Measurements from ENCODE around the gene LIPG. TPM values are rescaled to one million over a fixed set of nuclear protein-coding genes. Genes with fewer than 3 reads are reported as not detected.
"Not testable (repeated sequence)": the region's sequence is repeated elsewhere in the genome, so short reads cannot be mapped to it uniquely, and the experiment has no call there.

Gene LIPG
- total RNA-seq, 2 experiments from 2014 or later: 0.15 TPM; not detected in 1

DNA sequence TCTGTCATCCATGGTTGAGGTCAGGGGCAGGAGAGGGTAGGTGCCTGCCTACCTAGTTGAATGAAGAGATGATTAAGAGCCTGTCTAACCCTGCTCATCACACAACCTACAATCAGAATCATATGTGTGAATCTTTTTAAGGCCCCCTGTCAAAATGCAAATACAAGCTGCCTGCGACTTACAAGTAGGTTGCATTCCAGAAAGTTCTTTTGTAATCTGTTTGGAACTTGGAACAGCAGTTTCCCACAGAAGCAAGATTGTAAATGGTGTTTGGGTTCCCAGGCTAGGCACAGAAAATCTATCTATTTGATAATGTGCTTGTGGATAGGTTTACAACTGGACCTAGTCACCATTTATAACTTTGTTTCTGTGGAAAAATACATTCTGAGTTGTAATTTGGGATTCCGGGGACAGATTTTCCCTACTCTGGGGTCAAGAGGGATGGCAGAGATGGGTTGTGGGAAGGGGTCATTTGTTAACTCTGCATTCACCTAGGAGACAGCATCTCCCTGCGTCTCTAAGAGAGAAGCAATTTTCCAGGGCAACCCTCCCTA is 4.4 kb downstream of the LIPG start:
- no peaks in the 10 kb centered on the region for H3K9me3 Mint-ChIP-seq
- peaks cover 49% of the 10 kb centered on the region for H3K27me3 Mint-ChIP-seq
- no peak for DNase-seq
- H3K27ac Mint-ChIP-seq: no peak overlapping the region
- ChIA-PET POLR2A (no interaction called here), CTCF (interaction anchor here (1.3 kb wide), 1 partner anchor 85 kb away, joined by 3 read pairs; no protein-coding TSS in a partner anchor)
- H3K4me1 Mint-ChIP-seq: peaks cover 23% of the 10 kb centered on the region
- H3K4me3 Mint-ChIP-seq: no peak overlapping the region
- no peaks in the 10 kb centered on the region for H3K36me3 Mint-ChIP-seq (ENCODE audit: low read depth)

GRCh38 chr18:49566985-49567384 is 5.1 kb downstream of the LIPG start:
- Mint-ChIP-seq H3K4me1 (peaks cover 16% of the 10 kb centered on the region), H3K36me3 (ENCODE audit: low read depth) (no peaks in the 10 kb centered on the region), H3K9me3 (no peaks in the 10 kb centered on the region), H3K4me3 (no peak overlapping the region), H3K27me3 (peaks cover 42% of the 10 kb centered on the region), H3K27ac (no peak overlapping the region)
- ChIA-PET CTCF (no interaction called here), POLR2A (no interaction called here)
- DNase-seq: no peak

DNA sequence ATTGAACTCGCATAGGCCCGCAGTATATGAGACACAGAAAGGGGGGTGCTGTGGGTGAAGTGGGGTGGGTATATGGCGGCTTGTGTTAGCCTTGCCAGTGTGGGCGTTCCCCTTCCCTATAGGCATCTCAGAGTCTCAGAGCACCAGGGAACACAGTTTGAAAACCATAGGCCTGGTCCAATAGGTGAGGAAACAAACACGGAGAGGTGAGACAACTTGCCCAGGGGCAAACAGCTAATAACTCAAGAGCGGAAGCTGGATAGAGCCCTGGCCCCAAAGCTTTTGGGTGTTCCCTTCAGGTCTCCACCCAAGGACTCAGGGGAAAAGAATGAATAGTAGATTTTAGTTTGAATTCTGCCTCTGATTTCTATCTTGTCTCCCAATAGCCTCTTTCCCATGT is 7.9 kb downstream of the LIPG start:
- CTCF ChIA-PET: interaction anchor here (0.6 to 1.5 kb wide), 4 partner anchors 10 to 422 kb away, joined by 3 to 5 read pairs (median 4); no protein-coding TSS in a partner anchor
- no peaks in the 10 kb centered on the region for H3K9me3 Mint-ChIP-seq
- no peaks in the 10 kb centered on the region for H3K4me1 Mint-ChIP-seq
- no peak overlapping the region for H3K27ac Mint-ChIP-seq
- H3K4me3 Mint-ChIP-seq: no peak overlapping the region
- POLR2A ChIA-PET: interaction anchor here (0.6 kb wide), 1 partner anchor 181 kb away, joined by 3 read pairs; no protein-coding TSS in a partner anchor
- H3K36me3 Mint-ChIP-seq (ENCODE audit: low read depth): no peaks in the 10 kb centered on the region
- peaks cover 16% of the 10 kb centered on the region for H3K27me3 Mint-ChIP-seq
- no peak for DNase-seq

DNA sequence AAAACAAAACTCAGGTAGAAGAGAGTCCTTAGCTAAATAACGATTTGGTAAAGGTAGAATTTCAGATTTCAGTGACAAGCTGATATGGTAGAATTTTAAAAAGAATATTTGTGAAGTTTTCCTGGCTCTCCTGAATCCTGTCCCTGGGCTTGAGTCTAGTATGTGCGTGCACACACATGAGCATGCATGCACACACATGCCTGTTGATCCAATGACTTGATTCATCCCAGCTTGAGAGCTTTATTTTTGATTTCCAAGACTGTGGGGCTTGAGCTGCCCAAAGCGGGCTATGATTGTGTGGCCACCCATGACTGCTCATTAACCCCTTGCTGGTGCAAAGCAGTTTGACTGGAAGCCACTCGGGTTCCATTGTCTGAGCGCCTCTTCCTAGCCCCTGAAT is 9.0 kb downstream of the LIPG start:
- H3K9me3 Mint-ChIP-seq: no peaks in the 10 kb centered on the region
- no peak for DNase-seq
- H3K4me1 Mint-ChIP-seq: no peaks in the 10 kb centered on the region
- H3K27ac Mint-ChIP-seq: no peak overlapping the region
- ChIA-PET CTCF (no interaction called here), POLR2A (no interaction called here)
- no peak overlapping the region for H3K4me3 Mint-ChIP-seq
- H3K27me3 Mint-ChIP-seq: peaks cover 7% of the 10 kb centered on the region
- no peaks in the 10 kb centered on the region for H3K36me3 Mint-ChIP-seq (ENCODE audit: low read depth)

GRCh38 chr18:49572611-49573345 is 10.9 kb downstream of the LIPG start:
- Mint-ChIP-seq H3K36me3 (ENCODE audit: low read depth) (no peaks in the 10 kb centered on the region), H3K4me1 (no peaks in the 10 kb centered on the region), H3K27ac (no peak overlapping the region), H3K27me3 (no peaks in the 10 kb centered on the region), H3K4me3 (no peak overlapping the region), H3K9me3 (no peaks in the 10 kb centered on the region)
- CTCF ChIA-PET: interaction anchor here (1.1 kb wide), 1 partner anchor 10 kb away, joined by 3 read pairs; no protein-coding TSS in a partner anchor
- POLR2A ChIA-PET: no interaction called here
- no peak for DNase-seq

GRCh38 chr18:49573835-49574234 is 12.0 kb downstream of the LIPG start:
- H3K27ac Mint-ChIP-seq: no peak overlapping the region
- H3K4me3 Mint-ChIP-seq: no peak overlapping the region
- H3K27me3 Mint-ChIP-seq: no peaks in the 10 kb centered on the region
- H3K9me3 Mint-ChIP-seq: no peaks in the 10 kb centered on the region
- ChIA-PET CTCF (no interaction called here), POLR2A (no interaction called here)
- H3K36me3 Mint-ChIP-seq (ENCODE audit: low read depth): no peaks in the 10 kb centered on the region
- no peak for DNase-seq
- H3K4me1 Mint-ChIP-seq: no peaks in the 10 kb centered on the region

DNA sequence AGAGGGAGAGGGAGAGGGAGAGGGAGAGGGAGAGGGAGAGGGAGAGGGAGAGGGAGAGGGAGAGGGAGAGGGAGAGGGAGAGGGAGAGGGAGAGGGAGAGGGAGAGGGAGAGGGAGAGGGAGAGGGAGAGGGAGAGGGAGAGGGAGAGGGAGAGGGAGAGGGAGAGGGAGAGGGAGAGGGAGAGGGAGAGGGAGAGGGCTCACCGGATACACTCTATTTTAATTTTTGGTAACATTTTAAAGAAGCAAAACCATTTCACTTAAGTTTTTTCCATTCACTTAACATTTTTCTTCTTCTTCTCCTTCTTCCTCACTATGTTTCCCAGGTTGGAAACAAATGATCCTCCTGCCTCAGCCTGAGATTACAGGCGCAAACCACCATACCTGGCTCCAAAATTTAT is 17.2 kb downstream of the LIPG start:
- H3K4me1 Mint-ChIP-seq; DNase-seq; H3K9me3 Mint-ChIP-seq; POLR2A ChIA-PET; H3K27ac Mint-ChIP-seq; H3K36me3 Mint-ChIP-seq (ENCODE audit: low read depth); H3K4me3 Mint-ChIP-seq; CTCF ChIA-PET: not testable (repeated sequence)
- peaks cover 11% of the 10 kb centered on the region for H3K27me3 Mint-ChIP-seq

DNA sequence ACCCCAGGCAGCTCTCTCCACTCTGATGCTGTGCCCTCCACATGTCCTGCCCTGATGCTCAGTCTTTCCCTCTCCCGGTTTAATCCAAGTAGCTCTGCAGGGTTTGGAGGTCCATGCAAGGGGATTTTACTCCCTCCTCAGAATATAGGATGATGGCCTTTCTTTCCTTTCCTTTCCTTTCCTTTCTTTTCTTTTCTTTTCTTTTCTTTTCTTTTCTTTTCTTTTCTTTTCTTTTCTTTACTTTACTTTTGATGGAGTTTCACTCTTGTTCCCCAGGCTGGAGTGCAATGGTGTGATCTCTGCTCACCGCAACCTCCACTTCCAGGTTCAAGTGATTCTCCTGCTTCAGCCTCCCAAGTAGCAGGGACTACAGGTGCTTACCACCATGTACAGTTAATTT is 17.7 kb downstream of the LIPG start:
- H3K9me3 Mint-ChIP-seq; H3K4me3 Mint-ChIP-seq; H3K27ac Mint-ChIP-seq; CTCF ChIA-PET; H3K36me3 Mint-ChIP-seq (ENCODE audit: low read depth); POLR2A ChIA-PET; DNase-seq; H3K4me1 Mint-ChIP-seq: not testable (repeated sequence)
- H3K27me3 Mint-ChIP-seq: peaks cover 11% of the 10 kb centered on the region

- Mint-ChIP-seq H3K36me3 (ENCODE audit: low read depth) (no peaks in the 10 kb centered on the region), H3K27me3 (peaks cover 11% of the 10 kb centered on the region), H3K4me3 (no peak overlapping the region), H3K9me3 (no peaks in the 10 kb centered on the region), H3K4me1 (no peaks in the 10 kb centered on the region), H3K27ac (no peak overlapping the region)
- ChIA-PET POLR2A (no interaction called here), CTCF (no interaction called here)
- DNase-seq: no peak
Observed at GRCh38 chr18:49580279-49580678, 18.4 kb downstream of the LIPG start.

DNA sequence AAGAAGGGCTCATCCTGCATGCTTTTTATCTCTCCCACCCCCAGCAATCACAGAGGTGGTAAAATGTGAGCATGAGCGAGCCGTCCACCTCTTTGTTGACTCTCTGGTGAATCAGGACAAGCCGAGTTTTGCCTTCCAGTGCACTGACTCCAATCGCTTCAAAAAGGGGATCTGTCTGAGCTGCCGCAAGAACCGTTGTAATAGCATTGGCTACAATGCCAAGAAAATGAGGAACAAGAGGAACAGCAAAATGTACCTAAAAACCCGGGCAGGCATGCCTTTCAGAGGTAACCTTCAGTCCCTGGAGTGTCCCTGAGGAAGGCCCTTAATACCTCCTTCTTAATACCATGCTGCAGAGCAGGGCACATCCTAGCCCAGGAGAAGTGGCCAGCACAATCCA is 19.5 kb downstream of the LIPG start:
- H3K9me3 Mint-ChIP-seq: no peaks in the 10 kb centered on the region
- ChIA-PET POLR2A (no interaction called here), CTCF (interaction anchor here (0.6 kb wide), 1 partner anchor 897 kb away, joined by 3 read pairs; no protein-coding TSS in a partner anchor)
- no peaks in the 10 kb centered on the region for H3K4me1 Mint-ChIP-seq
- H3K4me3 Mint-ChIP-seq: no peak overlapping the region
- no peak overlapping the region for H3K27ac Mint-ChIP-seq
- no peak for DNase-seq
- H3K27me3 Mint-ChIP-seq: peaks cover 11% of the 10 kb centered on the region
- no peaks in the 10 kb centered on the region for H3K36me3 Mint-ChIP-seq (ENCODE audit: low read depth)

- Mint-ChIP-seq H3K4me1 (no peaks in the 10 kb centered on the region), H3K36me3 (ENCODE audit: low read depth) (no peaks in the 10 kb centered on the region), H3K27me3 (peaks cover 11% of the 10 kb centered on the region), H3K4me3 (no peak overlapping the region), H3K9me3 (no peaks in the 10 kb centered on the region), H3K27ac (no peak overlapping the region)
- POLR2A ChIA-PET: no interaction called here
- CTCF ChIA-PET: interaction anchor here (0.6 kb wide), 1 partner anchor 34 kb away, joined by 3 read pairs; no protein-coding TSS in a partner anchor
- no peak for DNase-seq
Observed at GRCh38 chr18:49582579-49582978, 20.7 kb downstream of the LIPG start.

GRCh38 chr18:49584394-49584793 is 22.5 kb downstream of the LIPG start:
- Mint-ChIP-seq H3K36me3 (ENCODE audit: low read depth) (no peaks in the 10 kb centered on the region), H3K4me3 (no peak overlapping the region), H3K4me1 (no peaks in the 10 kb centered on the region), H3K9me3 (no peaks in the 10 kb centered on the region), H3K27ac (no peak overlapping the region), H3K27me3 (peaks cover 11% of the 10 kb centered on the region)
- ChIA-PET CTCF (no interaction called here), POLR2A (no interaction called here)
- no peak for DNase-seq

DNA sequence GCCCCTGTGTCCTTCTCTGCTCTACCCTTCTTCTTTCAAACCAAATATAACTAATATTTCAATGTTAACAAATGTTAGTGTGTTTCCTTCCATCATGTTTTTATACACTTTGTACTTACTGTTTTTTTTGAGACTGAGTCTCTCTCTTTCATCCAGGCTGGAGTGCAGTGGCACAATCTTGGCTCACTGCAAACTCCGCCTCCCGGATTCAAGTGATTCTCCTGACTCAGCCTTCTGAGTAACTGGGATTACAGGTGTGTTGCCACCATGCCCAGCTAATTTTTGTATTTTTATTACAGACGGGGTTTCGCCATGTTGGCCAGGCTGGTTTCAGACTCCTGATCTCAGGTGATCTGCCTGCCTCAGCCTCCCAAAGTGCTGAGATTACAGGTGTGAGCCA is 23.1 kb downstream of the LIPG start:
- H3K36me3 Mint-ChIP-seq (ENCODE audit: low read depth); H3K27ac Mint-ChIP-seq; H3K4me1 Mint-ChIP-seq; H3K4me3 Mint-ChIP-seq; CTCF ChIA-PET; POLR2A ChIA-PET; H3K9me3 Mint-ChIP-seq; DNase-seq: not testable (repeated sequence)
- H3K27me3 Mint-ChIP-seq: peaks cover 11% of the 10 kb centered on the region
